Stimulated activated CD4-positive, alpha-beta T cell treated with anti-CD3 and anti-CD28 coated beads, Interleukin-1b, Interleukin-23, amount 100 ng/mL, for 1 hour (primary cell): ENCODE data around the gene RIPOR3.
"Not testable (repeated sequence)": the region's sequence is repeated elsewhere in the genome, so short reads cannot be mapped to it uniquely, and the experiment has no call there.

ENCODE experiments used
- DNase-seq, 2 donors: peaks; one replicate each; pipeline ENCODE4 v3.0.0-alpha.2; 2020; ENCODE audit warnings: low read depth in 2 of 2

RIPOR3 gene

DNA sequence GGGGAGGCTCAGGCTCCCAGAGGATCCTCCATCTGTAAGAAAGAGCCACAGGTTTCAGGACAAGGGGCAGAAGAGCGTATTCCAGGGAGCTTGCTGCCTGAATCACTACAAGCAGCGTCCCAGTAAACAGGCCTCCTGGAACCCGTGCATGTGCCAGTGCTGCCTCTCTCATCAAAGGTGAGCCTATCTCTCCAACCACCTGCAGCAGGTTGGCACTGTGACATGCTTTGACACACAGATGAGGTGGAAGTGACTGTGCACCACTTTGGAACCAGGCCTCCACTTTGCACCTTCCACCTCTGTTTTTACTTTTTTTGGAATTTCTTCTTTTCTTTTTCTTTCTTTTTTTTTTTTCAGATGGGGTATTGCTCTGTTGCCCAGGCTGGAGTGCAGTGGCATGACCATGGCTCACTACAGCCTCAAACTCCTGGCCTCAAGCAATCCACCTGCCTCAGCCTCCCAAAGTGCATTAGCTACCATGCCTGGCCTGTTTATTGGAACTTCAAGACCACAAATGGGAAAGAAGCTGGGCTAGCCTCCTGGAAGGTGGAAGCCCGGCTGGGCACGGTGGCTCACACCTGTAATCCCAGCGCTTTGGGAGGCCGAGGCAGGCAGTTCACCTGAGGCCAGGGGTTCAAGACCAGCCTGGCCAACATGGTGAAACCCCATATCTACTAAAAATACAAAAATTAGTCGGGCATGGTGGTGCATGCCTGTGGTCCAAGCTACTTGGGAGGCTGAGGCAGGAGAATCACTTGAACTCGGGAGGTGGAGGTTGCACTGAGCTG, 12.5 kb upstream of the RIPOR3 start:
- not testable (repeated sequence) for DNase-seq

DNA sequence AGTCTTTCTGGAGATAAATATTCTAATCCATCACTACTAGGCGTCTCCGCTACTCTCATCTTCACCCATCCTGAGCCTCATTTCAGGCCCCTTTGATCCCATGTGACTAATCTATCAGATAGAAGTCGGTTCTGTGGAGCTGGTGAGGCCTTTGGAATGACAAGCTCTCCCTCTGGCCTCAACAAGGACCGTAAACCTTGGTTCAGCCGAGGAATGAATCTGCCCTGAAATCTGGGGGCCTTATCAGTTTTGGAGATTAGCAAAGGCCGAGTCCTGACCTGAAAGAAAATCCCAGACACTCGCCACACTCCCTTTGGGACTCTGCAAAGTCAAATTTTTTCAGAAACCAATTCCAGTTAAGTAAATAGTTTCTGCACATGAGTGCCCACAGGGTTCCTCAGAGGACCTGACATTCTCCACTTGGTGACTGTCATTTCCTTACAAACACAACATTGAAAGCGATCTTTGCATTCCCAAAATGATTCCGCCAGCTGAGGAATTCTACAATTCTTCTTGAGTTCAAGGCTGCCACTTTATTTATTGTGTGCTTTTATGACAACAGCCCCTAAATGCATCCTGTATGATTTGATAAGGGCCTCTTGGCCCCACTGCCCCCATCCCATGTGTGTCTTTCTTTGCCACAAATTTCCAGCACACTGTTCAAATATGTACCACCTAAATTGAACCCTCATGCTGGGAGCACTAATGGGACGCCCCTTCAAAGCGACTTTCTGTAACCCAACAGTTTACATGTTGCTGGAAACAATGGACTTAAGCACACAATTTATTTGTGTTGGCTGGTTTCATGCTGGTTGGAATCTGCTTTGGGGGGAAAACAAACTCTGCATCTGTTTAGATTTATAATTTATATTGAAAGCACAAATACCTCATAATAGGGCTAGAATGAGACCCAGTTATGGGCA, 10.0 kb upstream of the RIPOR3 start:
- DNase-seq = no peak

- no peak for DNase-seq
These were observed 8.3 kb upstream of the RIPOR3 start for GRCh38 chr20:50699688-50700087.

- DNase-seq = not testable (repeated sequence)
These were observed 6.9 kb upstream of the RIPOR3 start for GRCh38 chr20:50698255-50698654.

GRCh38 chr20:50695135-50695872, 4.0 kb upstream of the RIPOR3 start:
- DNase-seq = no peak

DNA sequence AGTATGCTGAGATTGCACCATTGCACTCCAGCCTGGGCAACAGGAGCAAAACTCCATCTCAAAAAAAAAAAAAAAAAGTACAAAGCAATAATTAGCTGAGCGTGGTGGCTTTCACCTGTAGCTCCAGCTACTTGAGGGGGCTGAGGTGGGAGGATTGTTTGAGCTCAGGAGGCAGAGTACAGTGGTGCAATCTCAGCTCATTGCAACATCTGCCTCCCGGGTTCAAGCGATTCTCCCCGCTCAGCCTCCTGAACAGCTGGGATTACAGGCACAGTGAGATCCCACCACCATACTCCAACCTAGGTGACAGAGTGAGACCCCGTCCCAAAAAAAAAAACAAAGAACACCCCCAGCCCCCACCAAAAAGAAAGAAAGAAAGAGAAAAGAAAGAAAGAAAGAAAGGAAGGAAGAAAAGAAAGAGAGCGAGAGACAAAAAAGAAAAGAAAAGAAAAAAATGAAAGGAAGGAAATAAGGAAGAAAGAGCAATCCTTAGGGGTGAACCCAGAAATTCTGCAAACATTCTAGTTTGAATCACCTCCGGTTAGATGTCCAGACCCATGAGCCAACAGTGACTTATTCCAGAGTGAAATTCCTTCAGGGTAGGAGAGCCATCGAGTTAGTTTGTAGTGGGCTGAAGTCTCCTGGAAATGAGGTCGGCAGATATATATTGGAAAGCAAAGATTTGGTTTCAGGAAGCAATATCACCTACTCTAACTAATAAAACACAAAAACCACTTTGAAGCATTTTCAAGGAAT, 3.2 kb upstream of the RIPOR3 start:
- DNase-seq = no peak

GRCh38 chr20:50693001-50693400, 1.7 kb upstream of the RIPOR3 start:
- DNase-seq = no peak

DNA sequence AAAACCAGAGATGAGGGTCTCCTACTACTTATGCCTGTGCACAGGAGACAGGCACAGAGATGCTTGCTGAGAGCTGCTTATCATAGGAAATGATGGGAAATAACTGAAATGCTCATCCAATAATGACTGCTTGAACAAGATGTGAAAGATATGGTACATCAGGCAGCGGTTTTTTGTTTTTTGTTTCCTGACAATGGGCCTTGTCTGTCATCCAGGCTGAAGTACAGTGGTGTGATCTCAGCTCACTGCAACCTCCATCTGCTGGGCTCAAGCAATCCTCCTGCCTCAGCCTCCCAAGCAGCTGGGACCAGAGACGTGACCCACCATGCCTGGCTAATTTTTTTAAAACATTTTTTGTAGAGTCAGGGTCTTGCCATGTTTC, 1.2 kb upstream of the RIPOR3 start:
- no peak for DNase-seq

- DNase-seq = no peak
These were observed 520 bp upstream of the RIPOR3 start for GRCh38 chr20:50691573-50692551.

GRCh38 chr20:50689864-50690649, 1.3 kb downstream of the RIPOR3 start:
- no peak for DNase-seq

- DNase-seq = no peak
These were observed 2.9 kb downstream of the RIPOR3 start for GRCh38 chr20:50688256-50688975.

- DNase-seq = no peak
These were observed 4.5 kb downstream of the RIPOR3 start for GRCh38 chr20:50686821-50687220.

- DNase-seq = no peak
These were observed 7.8 kb downstream of the RIPOR3 start for GRCh38 chr20:50683570-50683969.

- DNase-seq = no peak
These were observed 8.3 kb downstream of the RIPOR3 start for GRCh38 chr20:50682947-50683530.

DNA sequence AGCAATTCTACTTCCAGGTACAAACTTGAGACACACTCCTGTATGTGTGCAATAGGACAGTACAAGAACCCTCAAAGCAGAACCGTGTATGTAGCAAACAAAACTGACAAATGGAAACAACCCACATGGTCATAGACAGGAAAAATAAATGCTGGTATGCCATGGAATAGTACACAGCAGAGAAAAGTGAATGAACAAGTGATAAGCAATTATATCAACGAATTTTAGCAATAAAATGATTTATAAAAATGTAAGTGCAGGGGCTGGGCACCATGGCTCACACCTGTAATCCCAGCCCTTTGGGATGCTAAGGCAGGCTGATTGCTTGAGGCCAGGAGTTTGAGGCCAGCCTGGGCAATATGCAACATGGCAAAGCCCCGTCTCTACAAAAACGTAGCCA, 9.3 kb downstream of the RIPOR3 start:
- no peak for DNase-seq

- DNase-seq = no peak
These were observed 9.8 kb downstream of the RIPOR3 start for GRCh38 chr20:50681359-50682064.

DNA sequence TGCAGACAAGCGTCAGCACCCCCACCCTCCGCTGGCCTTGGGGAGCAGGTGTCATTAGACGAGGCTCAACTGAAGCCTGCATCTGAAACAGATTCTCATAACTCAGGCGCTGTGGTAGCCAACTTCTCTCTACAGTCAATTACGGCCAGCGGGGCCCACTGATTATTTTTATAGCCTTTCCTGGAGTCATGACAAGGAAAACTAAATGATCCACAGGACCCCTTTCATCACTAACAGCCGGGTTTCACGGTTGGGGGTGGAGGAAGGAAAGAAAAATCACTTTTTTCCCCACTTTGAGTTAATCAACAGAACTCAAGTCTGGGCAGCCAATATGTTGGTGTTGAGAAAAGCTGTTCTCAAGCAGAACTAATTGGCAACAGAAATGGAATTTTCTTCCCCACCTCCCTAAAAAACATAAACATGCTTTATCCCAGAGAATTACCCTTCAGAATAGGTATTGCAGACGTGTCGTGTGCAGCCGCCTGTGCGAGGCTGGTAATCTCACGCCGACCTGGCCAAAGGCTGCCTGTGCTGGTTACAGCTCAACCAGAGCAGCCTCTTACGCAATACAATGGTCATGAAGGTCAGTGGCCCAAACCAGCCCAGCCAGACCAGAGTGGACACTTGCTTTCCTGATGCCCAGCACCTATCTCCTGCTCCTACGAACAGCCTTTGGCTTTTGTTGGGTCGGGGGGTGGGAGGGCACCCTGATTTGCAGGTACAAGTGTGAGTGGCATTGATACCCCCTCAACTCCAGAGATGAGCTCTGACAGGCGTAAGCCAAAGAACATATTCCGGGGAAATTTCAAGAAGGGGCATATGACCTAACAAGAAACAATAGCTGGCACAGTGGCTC, 11.0 kb downstream of the RIPOR3 start:
- no peak for DNase-seq
